GM13977 (cell line): ENCODE measurements around the gene SDHD.

ENCODE experiments used
- DNase-seq: peaks from one replicate; pipeline ENCODE4 v3.0.0; 2012; ENCODE audit warnings: low spot score
- CTCF ChIP-seq: IDR thresholded peaks from 2 replicates; pipeline ENCODE4 v1.5.1; 2012; ENCODE audit warnings: mild to moderate bottlenecking, control low read depth; ENCODE audit not compliant: insufficient read depth; ENCODE audit errors: extremely low read depth, missing control alignments
- in situ Hi-C: fragments of 300-500 bp; cut with MboI; formaldehyde crosslinking; loops from one replicate; pipeline ENCODE4 v1.12.0; 2022; ENCODE audit warnings: low sequenced_read_pairs, low pct_unique_long_range_greater_than_20kb, mixed read lengths, inconsistent platforms; ENCODE audit not compliant: unreplicated experiment

The SDHD gene

GRCh38 chr11:112097734-112098528 is 11.3 kb downstream of the SDHD start:
- no peak for TF ChIP-seq CTCF
- DNase-seq: no peak
- in situ Hi-C loops: no loop called here

- TF ChIP-seq CTCF: no peak
- in situ Hi-C loops: no loop called here
- DNase-seq: no peak
These were observed 13.8 kb downstream of the SDHD start for GRCh38 chr11:112100462-112100861.

- no peak for TF ChIP-seq CTCF
- in situ Hi-C loops: no loop called here
- no peak for DNase-seq
These were observed 16.8 kb downstream of the SDHD start for GRCh38 chr11:112103446-112103845.

- DNase-seq: no peak
- no peak for TF ChIP-seq CTCF
- in situ Hi-C loops: no loop called here
These were observed 19.4 kb downstream of the SDHD start for GRCh38 chr11:112106070-112106469.

GRCh38 chr11:112113539-112114457 is 27.1 kb downstream of the SDHD start:
- in situ Hi-C loops: no loop called here
- peak; percentile 71 for TF ChIP-seq CTCF
- peak; percentile 46 for DNase-seq

- in situ Hi-C loops: no loop called here
- no peak for TF ChIP-seq CTCF
- no peak for DNase-seq
These were observed 27.8 kb downstream of the SDHD start for GRCh38 chr11:112114460-112114859.
